HUES48 (cell line): ENCODE results near the gene C10orf105.

Experiments used
- H3K27ac ChIP-seq: one replicate; pipeline ENCODE4 v1.7.0; 2013; ENCODE audit warnings: low read depth, low read length, inconsistent platforms
- H3K27me3 ChIP-seq: 2 replicates; pipeline ENCODE4 v1.6.1; 2013; ENCODE audit warnings: mild to moderate bottlenecking, low read length; ENCODE audit not compliant: control insufficient read depth, insufficient read depth
- H3K36me3 ChIP-seq: 2 replicates; pipeline ENCODE4 v1.6.1; 2013; ENCODE audit warnings: low read length; ENCODE audit not compliant: control insufficient read depth, insufficient read depth
- H3K4me1 ChIP-seq: 2 replicates; pipeline ENCODE4 v1.6.1; 2013; ENCODE audit warnings: mild to moderate bottlenecking, low read length; ENCODE audit not compliant: control insufficient read depth, insufficient read depth
- H3K4me3 ChIP-seq: 2 replicates; pipeline ENCODE4 v1.5.1; 2013; ENCODE audit warnings: mild to moderate bottlenecking, low read depth, low read length
- H3K9ac ChIP-seq: 2 replicates; pipeline ENCODE4 v1.6.1; 2013; ENCODE audit warnings: mild to moderate bottlenecking, low read depth, low read length, moderate library complexity
- H3K9me3 ChIP-seq: 2 replicates; pipeline ENCODE4 v1.6.1; 2013; ENCODE audit warnings: low read length; ENCODE audit not compliant: control insufficient read depth, insufficient read depth

The C10orf105 gene

DNA sequence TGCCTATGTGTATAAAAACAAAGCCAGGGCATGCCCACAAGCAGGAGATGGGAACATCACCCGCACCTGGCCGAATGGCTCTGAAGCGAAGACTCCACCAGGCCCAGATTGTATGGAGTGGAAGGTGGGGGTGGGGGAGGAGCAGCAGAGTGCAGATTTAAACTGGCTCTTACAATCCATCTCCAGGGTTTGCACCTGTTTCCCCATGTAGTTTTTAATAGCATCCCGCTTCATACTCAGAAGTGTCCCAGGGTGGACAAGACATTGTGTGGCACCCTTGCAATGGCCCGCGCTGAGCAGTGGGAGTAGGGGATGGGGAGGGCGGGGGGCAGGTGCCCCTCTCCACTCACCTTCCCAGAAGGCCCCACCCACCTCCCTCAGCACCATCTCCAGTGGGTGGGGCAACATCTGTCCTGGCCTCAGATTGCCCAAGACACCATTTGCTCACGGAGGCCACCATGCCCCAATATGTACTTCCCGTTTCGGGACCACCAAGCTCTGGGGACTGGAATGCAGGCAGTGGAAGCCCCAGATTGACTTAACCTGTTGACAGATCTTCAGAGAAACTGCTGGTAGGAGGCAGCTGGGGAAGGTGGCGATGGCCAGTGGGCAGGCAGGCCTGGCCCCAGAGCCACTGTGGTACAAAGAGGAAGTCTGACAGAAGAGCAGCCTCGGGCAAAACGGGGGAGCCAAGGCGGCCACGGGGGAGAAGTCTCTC, 30.7 kb upstream of the C10orf105 start:
- H3K36me3 ChIP-seq = no peaks in the 10 kb centered on the region
- H3K4me3 ChIP-seq = no peak overlapping the region
- no peak overlapping the region for H3K9ac ChIP-seq
- H3K27me3 ChIP-seq = no peaks in the 10 kb centered on the region
- no peak overlapping the region for H3K27ac ChIP-seq
- no peaks in the 10 kb centered on the region for H3K9me3 ChIP-seq
- H3K4me1 ChIP-seq = peaks cover 12% of the 10 kb centered on the region; the same call in 1 of the 2 replicates

DNA sequence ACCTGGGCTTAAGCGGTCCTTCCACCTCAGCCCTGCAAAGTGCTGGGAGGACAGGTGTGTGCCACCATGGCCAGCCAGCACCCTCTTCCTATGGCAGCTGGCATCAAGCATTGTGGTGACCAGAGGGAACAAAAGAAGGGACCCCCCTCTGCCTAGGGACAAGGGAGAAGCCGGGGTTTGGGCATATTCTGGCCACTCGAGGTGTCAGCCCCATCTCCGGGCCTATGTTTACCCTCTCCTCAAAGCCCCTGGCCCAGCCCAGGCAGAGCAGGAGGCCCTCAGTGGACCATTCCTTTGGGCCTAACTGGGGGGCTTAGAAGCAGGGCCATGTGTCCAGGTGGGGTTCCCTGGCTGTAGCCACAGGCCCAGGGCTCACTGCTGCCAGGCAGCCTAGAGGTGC, 29.8 kb upstream of the C10orf105 start:
- Histone ChIP-seq H3K27ac (no peak overlapping the region), H3K4me3 (no peak overlapping the region), H3K4me1 (peaks cover 12% of the 10 kb centered on the region; the same call in 1 of the 2 replicates), H3K36me3 (no peaks in the 10 kb centered on the region), H3K9ac (no peak overlapping the region), H3K9me3 (no peaks in the 10 kb centered on the region), H3K27me3 (no peaks in the 10 kb centered on the region)

DNA sequence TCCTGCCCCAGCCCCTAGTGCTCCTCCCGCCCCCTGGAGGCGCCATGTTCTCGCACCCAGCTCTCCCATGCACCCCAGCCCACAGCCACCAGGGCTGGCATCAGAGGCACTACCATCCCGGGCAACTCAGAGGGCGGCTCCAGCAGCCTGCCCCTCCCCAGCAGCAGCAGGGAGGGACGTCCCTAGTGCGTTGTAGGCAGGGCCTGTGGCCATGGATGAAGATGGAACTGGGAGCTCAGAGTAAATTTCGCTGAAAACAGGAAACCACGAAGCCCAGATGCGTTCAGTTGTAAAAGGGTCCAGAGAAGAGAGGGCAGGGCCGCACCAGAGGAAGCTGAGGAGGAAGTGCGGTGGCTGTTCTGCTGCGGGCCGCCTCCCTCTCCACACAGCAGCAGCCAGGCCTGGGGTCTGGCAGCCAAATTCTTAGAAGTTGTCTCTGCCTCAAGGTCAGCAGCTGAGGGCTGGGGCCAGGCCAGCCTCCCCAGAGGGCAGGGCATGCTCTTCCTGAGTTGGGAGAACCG, 29.2 kb upstream of the C10orf105 start:
- Histone ChIP-seq H3K27ac (no peak overlapping the region), H3K36me3 (no peaks in the 10 kb centered on the region), H3K9ac (no peak overlapping the region), H3K27me3 (no peaks in the 10 kb centered on the region), H3K4me3 (no peak overlapping the region), H3K4me1 (peaks cover 12% of the 10 kb centered on the region; the same call in 1 of the 2 replicates), H3K9me3 (no peaks in the 10 kb centered on the region)

DNA sequence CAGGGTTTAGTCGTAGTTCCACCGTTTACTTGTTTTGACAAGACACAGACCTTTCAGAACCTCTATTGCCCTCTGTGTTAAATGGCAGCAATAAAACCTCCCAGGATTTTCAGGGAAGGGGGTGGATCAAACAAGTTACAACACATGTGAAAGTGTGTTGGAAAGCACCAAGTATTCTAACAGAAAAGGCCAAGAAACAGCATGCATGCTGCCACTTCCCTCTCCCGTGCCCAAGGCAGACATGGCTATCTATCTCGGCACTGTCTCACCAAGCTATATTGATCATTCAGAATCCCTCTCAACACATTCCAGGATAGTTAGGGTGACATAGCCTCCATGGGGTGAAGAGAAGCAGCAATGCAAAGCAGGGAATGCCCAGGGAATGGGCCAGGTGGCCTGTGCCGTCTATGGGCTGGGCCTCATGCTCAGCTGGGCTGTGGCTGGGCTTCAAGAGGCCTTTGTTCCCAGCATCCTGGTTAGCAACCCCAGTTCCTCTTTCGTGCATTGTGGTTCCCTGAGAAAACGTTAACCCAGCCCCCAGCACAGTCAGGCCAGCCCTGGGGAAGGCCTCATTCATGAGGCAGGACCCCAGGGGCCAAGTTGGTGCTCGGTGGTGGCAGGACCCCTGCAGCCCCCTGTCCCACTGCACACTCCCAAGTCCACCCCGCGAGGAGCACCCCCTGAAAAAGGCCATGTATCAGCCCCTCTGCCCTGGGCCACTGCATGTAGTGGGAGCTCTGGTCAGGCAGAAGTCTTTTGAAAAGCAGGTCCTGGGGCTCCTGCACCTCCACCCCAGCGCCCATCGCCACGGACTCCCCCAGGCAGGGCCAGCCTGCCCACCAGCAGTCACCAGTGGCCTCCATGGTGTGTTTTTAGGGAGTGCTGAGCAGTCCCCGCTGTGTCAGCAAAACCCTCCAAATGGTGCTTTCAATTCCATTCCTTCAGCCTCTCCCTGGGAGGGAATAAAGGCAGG, 28.3 kb upstream of the C10orf105 start:
- H3K27me3 ChIP-seq = no peaks in the 10 kb centered on the region
- no peaks in the 10 kb centered on the region for H3K9me3 ChIP-seq
- H3K27ac ChIP-seq = no peak overlapping the region
- H3K36me3 ChIP-seq = no peaks in the 10 kb centered on the region
- H3K4me3 ChIP-seq = no peak overlapping the region
- H3K9ac ChIP-seq = no peak overlapping the region
- peaks cover 12% of the 10 kb centered on the region; the same call in 1 of the 2 replicates for H3K4me1 ChIP-seq

DNA sequence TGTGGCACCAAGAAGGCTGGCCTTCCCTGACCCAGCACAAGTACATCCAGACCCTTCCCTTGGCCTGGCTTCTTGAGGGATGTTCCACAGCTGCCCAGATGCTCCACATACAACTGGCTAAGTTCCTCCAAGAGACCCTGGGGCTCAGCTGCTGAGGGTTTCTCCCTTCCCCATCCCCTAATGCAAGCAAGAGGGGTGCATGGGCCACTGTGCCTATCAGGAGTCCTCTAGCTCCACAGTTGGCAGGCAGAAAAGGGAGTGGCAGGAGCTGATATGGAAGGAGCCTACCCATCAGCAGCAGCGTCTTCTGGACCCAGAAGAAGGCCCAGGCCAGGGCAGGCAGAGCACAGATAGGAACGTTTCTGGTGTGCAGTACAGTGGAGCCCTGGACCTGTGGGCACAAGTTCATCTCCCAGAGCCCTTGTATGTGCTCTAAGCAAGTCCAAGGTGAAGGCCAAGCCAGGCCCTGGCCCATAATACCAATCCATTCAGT, 27.5 kb upstream of the C10orf105 start:
- no peak overlapping the region for H3K4me3 ChIP-seq
- H3K36me3 ChIP-seq = no peaks in the 10 kb centered on the region
- no peaks in the 10 kb centered on the region for H3K9me3 ChIP-seq
- H3K9ac ChIP-seq = no peak overlapping the region
- H3K27ac ChIP-seq = no peak overlapping the region
- H3K4me1 ChIP-seq = peaks cover 12% of the 10 kb centered on the region; the same call in 1 of the 2 replicates
- H3K27me3 ChIP-seq = no peaks in the 10 kb centered on the region

DNA sequence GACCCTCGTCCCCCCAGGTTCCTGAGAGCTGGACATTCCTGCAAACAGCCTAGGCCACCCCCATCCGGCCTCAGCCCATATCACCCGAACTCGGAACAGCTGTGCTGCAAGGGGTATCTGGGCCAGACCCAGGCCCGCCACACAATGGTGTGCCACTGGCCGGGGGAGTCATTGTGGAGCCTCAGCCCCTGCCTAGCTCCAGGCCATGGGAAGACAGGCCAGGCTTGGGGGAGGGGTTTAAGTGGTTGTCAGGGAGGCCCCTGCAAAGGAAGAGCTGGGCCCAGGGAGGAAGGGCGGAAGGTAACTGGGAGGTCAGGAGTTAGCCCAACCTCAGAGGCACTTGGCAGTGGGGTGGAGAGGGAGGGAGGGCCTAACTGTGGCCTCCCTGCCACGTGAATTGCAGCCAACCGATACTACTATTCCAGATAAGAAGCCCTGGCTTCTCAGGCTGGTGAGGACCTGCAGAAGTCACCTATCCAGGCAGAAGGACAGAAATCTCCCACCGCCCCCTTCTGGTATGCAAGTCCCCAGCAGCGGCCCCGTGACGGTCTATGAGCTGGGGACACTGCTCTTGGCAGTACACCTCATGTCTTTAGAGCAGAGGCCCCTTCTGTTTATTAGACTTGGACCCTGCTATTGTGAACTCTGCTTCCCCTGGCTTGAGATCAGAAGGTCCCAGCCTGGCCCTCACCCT, 26.9 kb upstream of the C10orf105 start:
- Histone ChIP-seq H3K27me3 (no peaks in the 10 kb centered on the region), H3K4me1 (peaks cover 12% of the 10 kb centered on the region; the same call in 1 of the 2 replicates), H3K4me3 (no peak overlapping the region), H3K9me3 (no peaks in the 10 kb centered on the region), H3K36me3 (no peaks in the 10 kb centered on the region), H3K27ac (no peak overlapping the region), H3K9ac (no peak overlapping the region)

DNA sequence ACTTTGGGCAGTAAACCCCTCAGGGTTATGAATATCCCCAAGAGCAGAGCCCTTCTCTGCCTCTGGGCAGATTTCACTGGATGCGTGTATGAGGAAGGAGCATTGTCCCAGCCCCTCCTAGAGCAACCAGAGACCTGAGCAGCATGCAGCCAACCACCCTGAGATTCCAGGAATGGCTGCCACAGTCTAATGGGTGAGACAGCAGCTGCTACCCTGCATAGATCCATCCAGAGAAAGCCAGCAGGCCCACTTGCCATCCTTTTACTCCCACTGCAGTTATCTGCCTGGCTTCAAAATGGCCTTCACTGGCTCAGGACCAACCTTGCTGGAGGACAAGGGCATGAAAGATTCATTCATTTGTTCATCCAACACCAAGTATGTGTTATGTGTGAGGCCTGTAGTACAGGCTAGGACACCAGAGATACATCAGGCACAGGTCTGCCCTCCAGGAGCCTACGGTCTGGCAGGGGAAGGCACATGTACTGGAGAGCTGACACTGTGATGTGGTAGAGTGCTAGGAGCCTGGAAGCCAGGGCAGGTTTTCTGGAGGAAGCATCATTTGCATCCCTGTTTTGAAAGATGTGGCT, 26.2 kb upstream of the C10orf105 start:
- H3K27ac ChIP-seq = no peak overlapping the region
- H3K27me3 ChIP-seq = no peaks in the 10 kb centered on the region
- no peaks in the 10 kb centered on the region for H3K9me3 ChIP-seq
- no peak overlapping the region for H3K4me3 ChIP-seq
- H3K4me1 ChIP-seq = peaks cover 12% of the 10 kb centered on the region; the same call in 1 of the 2 replicates
- H3K9ac ChIP-seq = no peak overlapping the region
- no peaks in the 10 kb centered on the region for H3K36me3 ChIP-seq

DNA sequence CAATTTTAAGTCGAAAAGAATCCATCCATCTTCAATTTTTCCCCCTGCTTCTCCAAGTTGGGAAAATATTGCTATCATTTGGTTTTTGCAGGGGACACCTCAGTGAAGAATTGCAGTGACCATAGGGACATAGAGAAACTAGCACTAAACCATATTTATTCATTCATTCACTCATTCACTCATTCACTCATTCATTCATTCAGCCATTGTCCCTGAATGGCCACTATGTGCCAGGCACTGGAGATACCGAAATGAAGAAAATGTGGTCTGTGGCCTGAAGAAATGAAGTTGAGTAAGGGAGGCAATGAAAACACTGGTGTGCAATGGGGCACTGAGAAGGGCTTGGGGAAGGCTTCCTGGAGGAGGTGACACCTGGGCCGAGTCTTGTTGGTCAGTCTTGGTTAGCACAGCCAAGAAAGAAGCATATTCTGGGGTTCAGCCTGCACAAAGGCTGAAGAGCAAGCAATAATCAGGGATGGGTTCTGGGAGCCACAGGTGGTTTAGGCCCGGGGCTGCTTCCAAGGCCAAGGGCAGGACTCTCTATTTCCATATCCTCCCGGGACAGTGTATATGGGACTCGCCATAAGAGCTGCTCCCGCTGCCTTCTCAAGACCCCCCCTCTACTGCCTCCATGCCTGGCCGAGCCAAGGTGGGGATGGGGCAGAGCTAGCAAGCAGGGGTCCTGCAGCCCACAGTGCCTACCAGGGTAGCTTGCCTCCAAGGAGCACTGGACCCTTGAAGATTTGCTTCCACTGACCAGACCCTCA, 25.5 kb upstream of the C10orf105 start:
- Histone ChIP-seq H3K27me3 (no peaks in the 10 kb centered on the region), H3K4me1 (peaks cover 12% of the 10 kb centered on the region; the same call in 1 of the 2 replicates), H3K27ac (no peak overlapping the region), H3K9ac (no peak overlapping the region), H3K9me3 (no peaks in the 10 kb centered on the region), H3K4me3 (no peak overlapping the region), H3K36me3 (no peaks in the 10 kb centered on the region)

DNA sequence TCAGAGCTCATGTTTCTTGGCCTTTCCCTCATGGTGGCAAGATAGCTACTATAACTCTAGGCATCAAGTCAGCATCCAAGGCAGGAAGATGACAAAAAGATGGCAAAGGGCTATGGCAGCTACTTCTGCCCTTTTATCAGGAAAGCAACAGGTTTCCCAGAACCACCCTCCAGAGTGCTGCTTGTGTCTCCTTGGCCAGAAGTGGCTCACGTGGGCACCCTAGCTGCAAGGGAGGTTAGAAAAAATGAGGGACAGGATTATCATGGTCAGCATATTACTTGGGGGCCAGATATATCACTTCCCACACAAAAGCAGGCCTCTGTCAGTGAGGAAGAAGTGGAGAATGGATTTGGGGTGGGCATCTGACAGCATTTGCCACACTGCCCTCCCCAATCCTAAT, 24.3 kb upstream of the C10orf105 start:
- H3K4me1 ChIP-seq = peaks cover 12% of the 10 kb centered on the region; the same call in 1 of the 2 replicates
- no peaks in the 10 kb centered on the region for H3K9me3 ChIP-seq
- H3K27ac ChIP-seq = no peak overlapping the region
- H3K9ac ChIP-seq = no peak overlapping the region
- H3K27me3 ChIP-seq = no peaks in the 10 kb centered on the region
- no peaks in the 10 kb centered on the region for H3K36me3 ChIP-seq
- no peak overlapping the region for H3K4me3 ChIP-seq
